Stimulated activated CD4-positive, alpha-beta T cell treated with anti-CD3 and anti-CD28 coated beads, Interleukin-15, amount 100 ng/mL, for 48 hours (primary cell): ENCODE data around the gene CUBN.

Source experiments
- DNase-seq, 2 donors: peaks; one replicate each; pipeline ENCODE4 v3.0.0-alpha.2; 2020; ENCODE audit warnings: low read depth in 2 of 2

Gene CUBN

DNA sequence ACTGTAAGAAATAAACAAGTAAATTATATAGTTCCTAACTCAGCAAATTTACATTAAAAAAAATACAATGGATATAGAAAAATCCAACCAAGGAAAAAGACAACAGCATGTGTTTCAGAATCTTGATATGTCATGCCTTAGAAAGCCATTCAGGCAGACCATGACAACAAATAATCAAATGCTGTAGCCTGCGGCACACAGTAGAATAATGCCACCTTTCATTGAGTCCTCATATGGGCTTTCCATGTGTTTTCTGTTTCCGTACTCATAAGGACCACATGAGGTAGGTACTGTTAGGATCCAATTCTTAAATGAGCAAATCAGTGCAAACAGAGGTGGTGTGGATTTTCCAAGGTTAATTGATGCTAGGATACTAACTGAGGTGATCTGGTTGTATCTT lies 138.6 kb downstream of the CUBN start:
- DNase-seq: no peak

- no peak for DNase-seq
Measured at GRCh38 chr10:16989826-16990293, 139.8 kb downstream of the CUBN start.

GRCh38 chr10:16988900-16989299 lies 140.7 kb downstream of the CUBN start:
- DNase-seq: no peak

DNA sequence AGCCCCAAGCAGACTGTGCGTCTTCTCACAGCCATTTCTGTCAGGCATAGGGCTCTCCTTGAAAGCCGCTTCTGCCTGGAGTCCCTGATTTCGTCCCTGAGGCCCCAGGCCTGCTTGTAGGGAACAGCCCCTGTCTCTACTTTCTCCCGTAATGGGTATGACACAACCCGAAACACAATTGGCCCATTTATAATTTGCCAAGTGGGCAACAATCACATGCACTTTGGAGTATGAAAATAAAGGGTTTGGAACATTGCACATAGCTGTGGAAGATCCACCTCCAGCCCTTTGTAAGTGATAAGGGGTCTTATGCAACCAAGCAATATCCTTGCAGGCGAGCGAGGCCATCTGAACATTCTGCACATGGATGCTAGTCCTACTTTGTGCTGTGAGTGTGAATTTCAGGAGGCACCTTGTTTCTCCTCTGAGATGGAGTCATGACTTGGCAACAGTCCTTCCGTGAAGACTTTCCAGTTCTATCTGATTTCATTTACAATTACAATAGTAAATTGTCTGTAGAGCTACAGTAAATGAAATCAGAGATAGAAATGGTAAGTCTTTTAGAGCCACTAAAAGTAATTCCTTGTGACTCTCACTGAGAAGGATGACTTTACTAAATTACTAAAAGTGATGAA lies 141.5 kb downstream of the CUBN start:
- DNase-seq: no peak

DNA sequence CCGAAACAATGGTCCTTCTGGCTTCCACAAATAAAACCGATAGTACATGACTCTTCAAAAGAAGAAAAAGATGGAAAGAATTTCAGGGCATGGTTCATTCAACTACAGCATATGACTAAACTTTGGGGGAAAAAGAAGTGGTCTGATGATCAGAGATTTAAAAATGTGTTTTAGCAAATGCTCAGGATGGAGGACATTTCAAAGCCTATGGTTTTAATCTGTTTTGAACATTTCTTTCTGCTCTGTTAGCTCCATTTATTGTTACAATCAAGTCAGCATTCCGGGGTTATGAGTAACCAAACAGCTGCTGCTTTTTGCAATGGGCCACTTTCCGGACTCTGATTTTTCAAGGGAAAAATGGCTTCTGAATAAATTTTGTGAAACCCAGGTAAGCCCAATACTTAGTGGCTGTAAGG lies 142.4 kb downstream of the CUBN start:
- no peak for DNase-seq

DNA sequence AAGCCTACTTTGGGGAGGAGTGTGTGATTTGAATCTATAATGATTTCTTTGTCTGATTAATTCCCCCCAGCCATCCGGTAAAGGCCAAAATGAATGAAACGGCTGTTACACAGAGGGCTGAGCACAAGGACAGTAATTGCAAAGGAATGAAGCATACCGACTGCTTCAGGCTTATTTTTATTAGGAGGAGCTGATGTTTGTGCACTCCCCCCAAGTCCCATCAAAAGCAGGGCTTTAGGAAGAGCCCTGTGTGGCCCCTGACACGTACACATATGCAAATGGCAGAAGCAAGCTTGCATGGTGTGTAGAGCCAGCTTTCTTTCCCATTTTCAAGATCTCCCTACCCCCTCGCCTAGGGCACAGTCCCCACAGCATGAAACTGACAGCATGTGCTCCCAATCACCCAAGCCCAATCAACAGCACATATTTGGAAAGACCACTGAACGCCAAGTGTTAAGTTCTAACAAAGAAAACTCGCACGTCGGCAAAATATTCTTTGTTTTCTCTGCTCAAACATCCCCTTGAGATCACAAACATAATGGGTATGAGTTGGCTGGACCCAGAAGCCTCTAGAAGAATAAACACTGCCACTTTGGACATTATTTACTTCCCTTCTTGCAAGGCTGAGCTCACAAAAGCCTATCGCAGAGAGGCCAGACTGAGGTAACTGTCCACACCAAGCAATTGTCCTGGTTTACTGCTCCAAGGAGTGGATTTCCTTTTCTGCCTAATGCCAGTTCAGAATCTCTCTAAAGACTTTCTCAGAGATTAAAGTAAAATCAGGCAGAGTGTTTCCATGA lies 143.0 kb downstream of the CUBN start:
- no peak for DNase-seq

GRCh38 chr10:16986082-16986405 lies 143.6 kb downstream of the CUBN start:
- no peak for DNase-seq

GRCh38 chr10:16984242-16984641 lies 145.4 kb downstream of the CUBN start:
- DNase-seq: no peak

GRCh38 chr10:16976803-16977202 lies 152.8 kb downstream of the CUBN start:
- no peak for DNase-seq

DNA sequence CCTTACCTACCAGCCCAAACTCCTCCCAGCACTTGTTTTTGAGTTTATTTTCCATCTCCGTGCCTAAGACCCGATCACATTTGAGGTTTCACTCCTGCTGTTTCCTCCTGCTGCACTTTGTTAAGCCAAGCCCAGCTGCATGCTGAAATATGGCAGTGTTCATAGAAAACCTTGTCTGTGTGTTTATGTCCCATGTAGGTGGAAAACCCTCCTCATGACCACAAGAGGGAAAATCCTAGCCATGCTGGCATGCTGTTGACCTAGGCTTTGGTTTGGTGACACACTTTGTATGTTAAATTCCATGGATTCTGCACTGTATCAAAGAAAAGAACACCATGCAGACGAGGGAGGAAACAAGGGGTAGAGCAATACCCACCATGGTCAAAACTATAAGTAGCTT lies 154.4 kb downstream of the CUBN start:
- DNase-seq: no peak

DNA sequence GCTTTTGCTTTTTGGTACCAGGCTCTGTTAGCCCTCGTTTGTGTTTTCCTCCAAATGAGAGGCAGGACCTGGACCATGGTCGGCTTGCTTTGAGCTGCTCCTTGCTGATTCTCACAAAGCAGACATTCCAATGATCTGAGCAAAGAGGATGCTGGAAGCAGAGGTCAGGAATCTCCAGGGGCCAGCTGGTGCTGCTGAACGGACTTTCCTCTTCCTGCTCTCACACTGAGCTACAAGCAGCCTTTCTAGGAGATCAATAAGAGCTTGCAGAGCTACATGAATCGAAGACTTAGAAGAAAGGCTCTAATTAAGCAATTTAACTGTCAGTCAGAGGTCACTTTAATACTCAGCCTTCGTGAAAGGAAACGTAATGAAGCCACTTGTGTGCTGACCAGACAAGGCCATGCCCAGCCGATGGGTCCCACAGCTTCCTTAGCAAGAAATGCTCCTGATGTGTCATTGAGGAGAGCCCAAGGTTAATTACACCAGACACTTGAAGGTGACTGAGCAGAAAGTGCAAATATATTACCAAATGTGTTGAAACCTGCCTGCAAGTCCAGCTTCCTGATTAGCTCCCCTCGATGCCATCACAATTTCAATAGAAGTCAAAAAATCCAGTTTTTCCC lies 161.1 kb downstream of the CUBN start:
- no peak for DNase-seq

DNA sequence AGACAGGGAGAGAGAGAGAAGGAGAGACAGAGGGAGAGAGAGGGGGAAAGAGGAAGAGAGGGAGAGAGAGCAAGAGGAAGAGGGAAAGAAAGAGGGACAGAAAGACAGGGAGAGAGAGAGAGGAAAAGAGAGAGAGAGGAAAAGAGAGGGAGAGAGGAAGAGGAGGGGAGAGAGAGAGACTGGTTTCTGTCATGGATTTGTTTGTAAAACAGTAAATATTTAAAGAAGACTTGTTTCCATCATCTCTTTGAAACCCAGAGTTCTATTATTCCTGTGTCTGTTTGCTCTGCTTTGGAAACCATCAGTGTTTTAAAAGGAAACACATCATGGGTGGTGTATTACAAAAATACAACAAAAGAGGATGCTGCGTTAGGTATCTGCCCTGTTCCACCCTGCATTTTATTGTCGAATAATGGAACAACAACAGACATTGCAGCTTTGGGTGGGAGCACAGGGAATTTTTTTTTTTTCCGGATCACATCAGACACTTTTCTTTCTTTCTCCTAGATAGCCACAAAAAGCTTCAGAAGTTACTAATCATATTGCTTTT lies 161.7 kb downstream of the CUBN start:
- DNase-seq: no peak

GRCh38 chr10:16966991-16967865 lies 162.4 kb downstream of the CUBN start:
- DNase-seq: no peak

GRCh38 chr10:16965740-16966447 lies 163.7 kb downstream of the CUBN start:
- DNase-seq: no peak

DNA sequence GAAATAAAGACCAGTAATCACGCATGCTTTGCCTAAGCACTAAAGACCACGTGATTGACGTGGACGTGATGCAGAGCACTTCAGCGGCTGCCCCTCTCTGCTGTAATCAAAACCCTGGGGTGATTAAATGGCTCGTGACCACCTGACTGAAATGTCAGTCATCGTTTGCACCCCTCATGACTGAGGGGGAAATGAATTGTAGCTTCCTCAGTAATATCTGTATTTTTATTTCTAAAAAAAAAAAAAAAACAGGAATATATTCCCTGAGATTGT lies 164.3 kb downstream of the CUBN start:
- DNase-seq: no peak

DNA sequence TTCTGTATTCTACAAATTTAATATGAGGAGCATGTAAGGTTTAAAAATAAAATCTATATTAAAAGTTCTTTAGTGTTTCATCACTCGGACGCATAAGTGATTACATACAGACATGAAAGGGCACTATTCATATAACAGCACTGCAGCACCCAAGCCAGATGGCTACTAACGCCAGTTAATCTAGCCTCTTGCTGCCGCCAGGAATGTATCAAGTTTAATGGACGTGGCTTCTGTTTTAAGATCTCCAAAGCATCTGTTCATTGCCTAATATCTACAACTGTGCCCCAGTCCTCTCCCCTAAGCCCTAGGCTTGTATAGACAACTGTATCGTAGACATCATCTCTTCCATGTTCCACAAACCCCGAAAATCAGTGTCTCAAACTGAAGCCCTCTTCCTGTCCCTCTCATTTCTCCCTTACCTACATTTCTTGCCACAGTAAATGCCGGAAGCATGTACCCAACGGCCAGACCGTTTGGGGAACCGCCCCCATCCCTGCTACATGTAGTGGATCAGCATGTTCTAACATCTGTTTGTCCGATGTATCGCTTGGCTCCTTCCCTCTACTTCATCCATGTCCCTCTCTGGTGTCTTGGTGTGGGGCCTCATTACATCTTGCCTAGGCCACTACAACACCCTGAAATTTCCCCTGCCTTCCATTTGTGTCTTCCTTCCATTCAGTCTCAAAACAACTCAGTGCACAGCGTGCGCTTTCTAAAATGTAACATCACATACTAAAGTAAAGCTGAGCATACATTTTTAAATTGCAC lies 164.9 kb downstream of the CUBN start:
- no peak for DNase-seq

DNA sequence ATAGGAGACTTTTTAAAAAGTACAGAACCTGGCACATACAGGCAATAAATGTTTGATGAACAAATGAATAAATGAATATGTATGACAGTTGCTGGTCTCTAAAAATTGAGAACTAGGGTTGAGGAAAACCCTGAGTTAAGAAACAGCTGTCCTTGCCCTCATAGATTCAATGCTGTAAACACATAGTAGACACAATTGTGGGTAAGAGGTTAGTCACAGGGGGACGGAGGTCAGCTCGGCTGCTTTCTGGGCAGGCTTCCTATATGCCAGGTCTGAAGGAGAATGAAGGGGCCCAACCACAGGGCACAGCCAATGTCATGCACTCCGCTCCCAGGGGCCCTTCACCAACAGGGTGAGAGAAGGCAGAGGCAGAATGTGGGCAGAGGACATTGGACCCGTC lies 169.1 kb downstream of the CUBN start:
- DNase-seq: no peak

- no peak for DNase-seq
Measured at GRCh38 chr10:16957038-16957437, 172.6 kb downstream of the CUBN start.

- no peak for DNase-seq
Measured at GRCh38 chr10:16954280-16955030, 175.2 kb downstream of the CUBN start.

DNA sequence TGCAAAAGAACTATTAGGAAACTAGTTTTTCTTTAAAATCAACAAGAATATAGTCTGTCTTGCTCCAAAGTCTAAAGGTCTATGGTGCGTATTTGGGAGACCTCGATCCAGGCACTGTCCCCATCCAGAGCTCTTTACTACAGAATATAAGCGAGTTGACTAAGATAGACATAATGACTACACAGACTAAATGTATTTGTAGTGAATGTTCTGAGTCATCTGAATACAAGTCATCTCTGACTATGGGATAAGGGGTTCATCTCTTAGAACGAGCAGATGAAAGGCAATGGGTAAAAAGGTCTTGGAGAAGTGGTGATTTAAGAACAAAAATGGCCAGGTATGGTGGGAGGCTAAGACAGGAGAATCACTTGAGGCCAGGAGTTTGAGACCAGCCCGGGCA lies 176.3 kb downstream of the CUBN start:
- DNase-seq: no peak
